GM13977 (cell line): ENCODE measurements around the gene RETNLB.

Experiments
- DNase-seq: peaks from one replicate; pipeline ENCODE4 v3.0.0; 2012; ENCODE audit warnings: low spot score
- CTCF ChIP-seq: IDR thresholded peaks from 2 replicates; pipeline ENCODE4 v1.5.1; 2012; ENCODE audit warnings: mild to moderate bottlenecking, control low read depth; ENCODE audit not compliant: insufficient read depth; ENCODE audit errors: extremely low read depth, missing control alignments
- in situ Hi-C: fragments of 300-500 bp; cut with MboI; formaldehyde crosslinking; loops from one replicate; pipeline ENCODE4 v1.12.0; 2022; ENCODE audit warnings: low sequenced_read_pairs, low pct_unique_long_range_greater_than_20kb, mixed read lengths, inconsistent platforms; ENCODE audit not compliant: unreplicated experiment

The RETNLB gene

DNA sequence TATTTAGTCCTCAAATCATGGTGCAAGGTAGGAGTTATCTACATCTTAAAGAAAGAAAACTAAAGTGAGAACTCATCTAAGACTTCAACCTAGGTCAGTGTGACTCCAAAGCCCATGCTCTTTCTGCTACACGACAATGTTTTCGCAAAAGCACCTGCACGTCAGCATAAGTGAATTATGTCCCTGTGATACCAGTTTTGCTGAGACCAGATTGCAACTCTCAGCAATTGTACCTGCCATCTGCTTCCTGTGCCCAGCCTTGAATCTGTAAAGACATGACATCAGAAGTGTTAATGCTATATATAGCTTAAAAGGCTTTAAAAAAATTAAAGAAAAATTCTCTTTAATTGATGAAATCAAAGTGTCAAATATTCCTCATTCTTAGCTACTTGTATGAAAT lies 43.4 kb downstream of the RETNLB start:
- in situ Hi-C loops, result no loop called here
- no peak for TF ChIP-seq CTCF
- no peak for DNase-seq

- DNase-seq, result no peak
- TF ChIP-seq CTCF, result no peak
- in situ Hi-C loops, result no loop called here
Measured at GRCh38 chr3:108713009-108713516, 44.1 kb downstream of the RETNLB start.
